GM18505 (cell line): ENCODE measurements around the gene PLXNA2.

Experiments used
- ATAC-seq: cut with Tn5 transposase; IDR thresholded peaks from one replicate; pipeline ENCODE4 v1.9.1; 2021; ENCODE audit not compliant: unreplicated experiment
- POLR2A ChIP-seq: IDR thresholded peaks from 4 replicates; pipeline ENCODE4 v1.6.1; 2011; ENCODE audit warnings: borderline replicate concordance; ENCODE audit not compliant: insufficient read depth, insufficient read length; ENCODE audit errors: extremely low read depth

PLXNA2 gene

DNA sequence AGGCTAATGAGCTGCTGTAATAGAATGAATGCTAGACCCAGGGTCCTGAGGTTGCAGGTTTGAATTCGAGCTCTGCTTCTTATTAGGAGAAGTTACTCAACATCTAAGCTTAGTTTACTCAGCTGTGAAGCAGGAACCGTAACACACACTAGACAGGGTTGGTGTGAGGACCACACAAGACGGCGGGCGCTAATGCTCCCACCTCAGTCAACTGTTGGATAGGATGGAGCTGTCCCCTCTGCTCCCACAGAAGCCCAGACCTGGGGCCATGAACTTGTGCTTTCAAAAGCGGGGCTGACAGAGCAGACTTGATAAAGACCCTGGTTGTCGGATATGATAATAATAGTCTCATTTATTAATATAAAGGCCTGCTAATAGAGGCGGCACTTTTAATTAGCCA lies 234.9 kb downstream of the PLXNA2 start:
- ATAC-seq, result no peak
- TF ChIP-seq POLR2A, result no peak

DNA sequence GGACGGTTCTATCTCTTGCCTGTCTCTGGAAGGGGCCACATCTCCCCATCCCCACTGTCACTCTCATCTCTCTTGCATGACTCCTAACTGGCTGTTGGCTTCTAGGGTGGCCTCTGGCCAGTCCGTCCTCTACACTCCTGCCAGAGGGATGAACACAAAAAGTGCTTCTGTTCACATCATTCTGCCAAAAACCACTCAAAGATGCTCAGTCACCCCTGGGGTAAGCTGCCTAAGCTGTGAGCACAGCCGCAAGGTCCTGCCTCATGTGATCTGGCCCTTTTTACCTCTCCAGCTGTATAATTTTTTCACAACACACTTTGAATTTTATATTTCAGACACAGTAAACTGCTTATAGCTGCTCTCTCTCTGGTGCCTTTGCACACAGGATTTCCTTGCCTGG lies 235.7 kb downstream of the PLXNA2 start:
- no peak for ATAC-seq
- no peak for TF ChIP-seq POLR2A

DNA sequence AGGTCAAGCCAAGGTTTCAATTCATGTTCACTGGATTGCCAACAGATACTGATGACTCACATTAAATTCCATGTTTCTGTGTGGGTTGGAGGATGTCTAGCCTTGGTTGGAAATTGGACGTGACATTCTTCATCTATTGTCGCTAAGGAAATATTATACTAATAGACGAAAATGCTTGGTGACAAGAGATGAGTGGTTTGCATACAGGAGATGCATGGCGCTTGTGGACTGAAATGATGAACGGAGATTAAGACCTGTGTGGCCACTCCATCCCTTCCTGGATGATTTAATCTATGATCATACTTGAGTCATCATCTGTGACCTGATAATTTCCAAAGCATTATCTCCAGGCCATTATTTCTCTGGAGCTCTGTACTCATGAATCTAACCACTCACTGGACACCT lies 236.2 kb downstream of the PLXNA2 start:
- ATAC-seq, result no peak
- no peak for TF ChIP-seq POLR2A

DNA sequence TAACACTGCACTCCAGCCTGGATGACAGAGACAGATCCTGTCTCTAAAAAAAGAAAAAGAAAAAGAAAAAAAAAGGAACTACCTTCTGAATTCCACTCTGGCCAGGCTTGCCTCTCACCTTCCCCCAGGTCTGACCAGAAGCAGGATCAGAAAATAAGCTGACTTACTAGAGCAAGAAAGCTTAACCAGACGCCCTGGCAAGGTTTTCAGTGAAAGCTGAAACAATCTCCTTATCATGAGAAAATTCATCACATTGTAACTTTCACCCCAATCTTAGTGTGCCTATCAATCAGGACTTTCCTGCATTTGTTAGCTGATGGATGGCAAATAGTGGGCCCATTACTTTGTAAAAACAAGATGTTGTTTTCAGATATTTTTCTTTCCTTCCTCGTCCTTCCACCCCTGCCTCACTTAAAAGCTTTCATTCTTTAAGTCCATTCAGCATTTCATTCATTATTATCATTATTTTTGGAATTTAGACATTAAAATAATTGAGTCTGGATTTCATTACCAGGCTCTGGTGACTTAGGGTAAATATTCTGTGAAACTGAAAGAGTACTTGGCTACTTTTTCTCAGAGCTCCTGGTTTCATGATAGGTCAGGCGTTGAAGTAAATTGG lies 236.8 kb downstream of the PLXNA2 start:
- no peak for TF ChIP-seq POLR2A
- ATAC-seq, result no peak

GRCh38 chr1:208006258-208006920 lies 237.8 kb downstream of the PLXNA2 start:
- TF ChIP-seq POLR2A, result no peak
- ATAC-seq, result no peak

DNA sequence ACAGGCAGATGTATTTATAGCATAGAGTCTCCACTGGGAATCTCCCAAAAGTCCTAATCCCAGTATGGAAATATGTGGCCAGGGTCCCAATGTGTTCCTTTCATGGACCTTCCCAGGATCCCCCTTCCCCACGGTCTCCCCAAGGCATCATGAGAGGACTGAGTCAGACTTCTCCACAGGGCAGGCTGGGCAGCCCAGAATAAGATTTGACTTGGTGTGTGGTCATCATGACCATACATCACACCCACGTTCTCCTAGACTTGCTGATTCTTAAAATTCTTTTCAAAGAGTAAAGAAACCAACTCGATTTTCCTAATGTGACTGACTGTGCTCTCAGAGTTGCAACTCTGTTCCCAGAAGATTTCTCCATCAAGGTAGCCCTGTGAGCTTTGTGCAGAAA lies 239.3 kb downstream of the PLXNA2 start:
- ATAC-seq, result no peak
- TF ChIP-seq POLR2A, result no peak

GRCh38 chr1:208003241-208003640 lies 240.9 kb downstream of the PLXNA2 start:
- no peak for TF ChIP-seq POLR2A
- no peak for ATAC-seq

DNA sequence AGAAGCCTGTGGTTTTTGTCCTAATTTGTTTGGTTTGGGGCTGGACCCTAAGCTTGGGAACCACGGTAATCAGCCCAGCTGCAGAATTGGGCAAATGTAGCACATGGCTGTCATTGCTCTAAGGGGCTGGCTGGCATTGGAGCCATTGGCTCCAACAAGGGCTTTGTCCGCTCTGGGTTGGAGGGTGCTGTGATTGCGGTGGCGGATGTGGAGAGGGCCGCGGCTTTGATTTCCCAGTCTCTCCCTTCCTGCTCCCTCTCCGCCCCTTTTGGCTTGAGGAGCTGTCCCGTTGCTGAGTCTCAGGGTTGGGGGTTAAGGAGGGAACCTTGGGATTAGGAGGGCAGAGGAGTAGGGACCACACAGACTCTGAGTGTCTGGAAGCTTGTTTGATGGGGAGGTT lies 241.5 kb downstream of the PLXNA2 start:
- ATAC-seq, result no peak
- no peak for TF ChIP-seq POLR2A

GRCh38 chr1:208002078-208002477 lies 242.1 kb downstream of the PLXNA2 start:
- no peak for TF ChIP-seq POLR2A
- no peak for ATAC-seq

DNA sequence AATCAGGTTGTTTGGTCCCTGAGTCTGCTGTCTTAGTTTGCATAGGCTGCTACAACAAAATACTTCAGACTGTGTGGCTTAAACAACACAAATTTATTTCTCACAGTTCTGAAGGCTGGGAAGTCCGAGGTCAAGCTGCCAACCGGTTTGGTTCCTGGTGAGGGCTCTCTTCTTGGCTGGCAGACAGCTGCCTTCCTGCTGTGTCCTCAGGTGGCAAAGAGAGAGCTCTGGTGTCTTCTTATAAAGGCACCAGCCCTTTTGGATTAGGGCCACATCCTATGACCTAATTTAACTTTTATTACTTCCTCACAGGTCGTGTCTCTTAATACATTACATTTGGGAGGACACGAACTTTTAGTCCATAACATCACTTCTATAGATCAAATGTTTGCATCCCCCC lies 243.7 kb downstream of the PLXNA2 start:
- no peak for ATAC-seq
- TF ChIP-seq POLR2A, result no peak

DNA sequence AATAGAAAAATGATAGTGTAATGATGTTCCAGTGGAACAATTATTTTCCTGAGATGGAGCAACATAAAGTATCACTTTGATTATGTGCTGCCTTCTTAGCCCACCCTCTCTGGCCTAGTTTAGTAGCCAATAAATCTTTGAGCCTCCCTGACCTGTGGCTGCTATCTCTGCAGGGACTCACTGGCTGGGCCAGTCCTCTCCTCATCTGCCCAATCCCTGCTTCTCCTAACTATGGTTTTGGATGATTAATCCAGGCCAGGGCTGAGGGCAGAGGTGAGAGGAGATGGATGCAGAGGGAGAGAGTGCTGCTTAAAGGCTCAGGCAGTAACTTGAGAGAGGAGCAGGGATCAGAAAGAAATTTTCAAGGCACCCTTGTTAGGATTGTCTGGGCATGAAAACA lies 244.2 kb downstream of the PLXNA2 start:
- no peak for ATAC-seq
- no peak for TF ChIP-seq POLR2A

GRCh38 chr1:207999274-207999915 lies 244.8 kb downstream of the PLXNA2 start:
- no peak for TF ChIP-seq POLR2A
- no peak for ATAC-seq

DNA sequence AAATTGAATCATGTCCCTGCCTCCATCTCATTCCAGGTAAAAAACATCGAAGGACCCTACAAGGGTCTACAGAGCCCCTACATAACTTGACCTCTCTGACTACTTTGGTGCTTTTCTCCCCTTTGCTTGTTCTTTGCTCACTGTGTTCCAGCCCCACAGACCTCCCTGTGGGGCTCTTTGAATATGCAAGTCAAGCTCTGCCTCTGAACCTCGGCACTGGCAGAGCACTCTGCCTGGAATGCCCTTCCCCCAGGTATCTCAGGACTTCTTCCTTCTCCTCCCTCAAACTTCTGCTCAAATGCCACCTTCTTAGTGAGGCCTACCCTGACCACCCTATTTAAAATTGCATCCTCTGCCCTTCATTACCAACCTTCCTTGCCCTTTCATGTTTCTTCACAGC lies 245.5 kb downstream of the PLXNA2 start:
- no peak for TF ChIP-seq POLR2A
- ATAC-seq, result no peak
